Fibroblast of skin of left quadriceps (primary cell): Measurements from ENCODE around the gene GRAMD1B.

Source experiments
- DNase-seq, 2 experiments: peaks; one replicate each; pipeline ENCODE4 v3.0.0-alpha.2; 2013; ENCODE audit warnings: low read depth in 2 of 2

GRAMD1B gene

DNA sequence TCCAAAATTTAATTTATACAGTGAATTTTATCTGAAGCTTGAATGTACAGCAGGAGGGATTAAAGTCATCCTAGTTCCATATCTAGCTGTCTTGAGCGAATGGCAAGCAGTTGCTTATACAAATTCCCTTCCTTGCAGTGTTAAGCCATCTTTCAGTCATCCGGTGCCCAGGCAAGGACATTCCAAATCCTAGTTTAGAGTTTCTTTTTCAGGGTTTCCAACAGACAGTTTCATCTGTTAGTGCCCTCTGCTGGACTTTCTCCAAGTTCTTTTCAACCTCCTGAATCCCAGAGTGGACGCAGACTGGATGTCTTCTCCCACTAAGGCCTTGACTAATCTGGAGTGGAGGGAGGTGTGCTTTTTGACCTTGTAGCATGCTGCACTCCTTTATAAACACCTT, 45.4 kb downstream of the GRAMD1B start:
- DNase-seq = no peak

DNA sequence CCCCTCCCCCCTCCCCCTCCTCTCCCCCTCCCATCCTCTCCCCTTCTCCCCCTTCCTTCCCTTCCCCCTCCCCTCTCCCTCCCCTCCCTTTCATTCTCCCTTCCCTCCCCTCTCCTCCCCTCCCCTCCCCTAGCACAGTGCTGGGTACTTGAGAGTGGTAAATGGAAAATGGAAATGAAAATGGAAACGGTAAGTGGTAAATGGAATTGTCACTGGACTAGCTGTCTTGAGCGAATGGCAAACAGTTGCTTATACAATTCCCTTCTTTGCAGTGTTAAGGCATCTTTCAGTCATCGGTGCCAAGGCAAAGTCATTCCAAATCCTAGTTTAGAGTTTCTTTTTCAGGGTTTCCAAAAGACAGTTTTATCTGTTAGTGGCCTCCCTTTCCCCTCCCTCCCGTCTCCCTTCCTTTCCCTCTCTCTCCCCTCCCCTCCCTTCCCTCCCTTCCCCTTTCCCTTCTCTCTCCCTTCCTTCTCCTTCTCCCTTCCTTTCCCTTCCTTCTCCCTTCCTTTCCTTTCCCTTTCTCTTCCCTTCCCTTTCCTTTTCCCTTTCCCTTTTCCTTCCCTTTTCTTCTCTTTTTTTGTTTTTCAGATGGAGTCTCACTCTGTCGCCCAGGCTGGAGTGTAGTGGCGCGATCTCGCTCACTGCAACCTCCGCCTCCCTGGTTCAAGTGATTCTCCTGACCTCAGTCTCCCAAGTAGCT, 47.3 kb downstream of the GRAMD1B start:
- no peak for DNase-seq

DNA sequence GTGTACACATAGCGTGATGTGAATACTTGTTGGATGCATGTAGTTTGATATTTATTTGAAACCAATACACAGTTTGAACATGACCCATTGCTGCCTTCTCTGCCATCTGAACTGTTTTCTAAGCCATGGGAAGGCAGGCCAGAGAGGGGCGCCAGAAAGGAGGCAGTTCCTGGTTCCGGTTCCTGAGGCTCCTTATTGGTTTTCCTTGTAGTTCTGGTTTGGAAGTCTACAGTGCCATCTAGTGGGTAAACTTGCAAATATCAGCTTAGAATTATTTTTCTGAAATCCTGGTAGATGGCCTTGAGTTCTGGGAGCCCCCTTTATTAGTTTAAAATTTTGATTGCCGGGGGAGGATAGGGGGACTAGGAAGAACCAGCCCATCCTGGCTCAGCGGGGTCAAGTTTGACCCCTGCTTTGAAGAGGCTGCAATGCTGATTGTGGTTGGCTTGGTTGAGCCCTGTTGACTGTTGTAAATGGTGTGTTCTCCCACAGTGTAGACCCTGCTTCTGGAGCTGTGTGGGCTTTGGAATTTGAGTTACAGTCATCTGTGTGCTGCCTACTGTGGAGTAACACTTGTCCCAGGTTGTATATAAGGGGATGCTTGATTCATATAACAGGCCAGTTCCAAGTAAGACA, 48.4 kb downstream of the GRAMD1B start:
- peak; percentile 67 to 68 for DNase-seq

DNA sequence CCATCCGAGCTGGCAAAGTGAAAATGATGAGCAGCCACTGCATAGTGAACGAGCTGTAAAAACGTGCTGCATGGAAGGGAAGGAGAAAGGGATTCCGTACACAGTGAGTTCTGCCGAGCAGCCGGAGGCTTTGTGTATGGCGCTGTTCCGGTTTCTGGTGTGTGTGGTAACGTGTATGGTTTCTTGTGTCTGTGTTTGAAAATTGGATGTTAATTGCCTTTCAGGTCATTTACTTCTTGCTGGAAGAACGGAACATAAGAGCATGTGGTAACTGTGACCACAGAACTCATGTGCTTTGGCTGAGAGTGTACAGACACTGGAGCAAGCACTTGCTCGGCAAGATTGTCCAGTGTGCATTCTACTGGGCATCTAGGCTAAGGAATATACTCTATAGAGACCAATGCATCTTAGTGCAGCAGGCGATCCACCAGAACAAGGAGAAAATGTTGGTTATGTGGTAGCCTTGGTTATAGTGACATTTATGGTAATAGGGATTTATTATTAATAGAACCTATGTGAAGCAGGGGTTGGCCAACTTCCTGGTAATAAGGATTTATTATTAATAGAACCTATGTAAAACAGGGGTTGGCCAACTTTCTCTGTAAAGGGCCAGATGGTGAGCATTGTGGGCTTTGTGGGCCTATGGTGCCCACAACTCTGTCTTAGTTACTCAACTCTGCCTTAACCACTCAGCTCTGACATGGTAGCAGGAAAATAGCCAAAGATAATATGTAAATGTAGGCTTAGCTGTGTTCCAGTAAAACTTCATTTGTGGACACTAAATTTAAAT, 49.2 kb downstream of the GRAMD1B start:
- DNase-seq = no peak

DNA sequence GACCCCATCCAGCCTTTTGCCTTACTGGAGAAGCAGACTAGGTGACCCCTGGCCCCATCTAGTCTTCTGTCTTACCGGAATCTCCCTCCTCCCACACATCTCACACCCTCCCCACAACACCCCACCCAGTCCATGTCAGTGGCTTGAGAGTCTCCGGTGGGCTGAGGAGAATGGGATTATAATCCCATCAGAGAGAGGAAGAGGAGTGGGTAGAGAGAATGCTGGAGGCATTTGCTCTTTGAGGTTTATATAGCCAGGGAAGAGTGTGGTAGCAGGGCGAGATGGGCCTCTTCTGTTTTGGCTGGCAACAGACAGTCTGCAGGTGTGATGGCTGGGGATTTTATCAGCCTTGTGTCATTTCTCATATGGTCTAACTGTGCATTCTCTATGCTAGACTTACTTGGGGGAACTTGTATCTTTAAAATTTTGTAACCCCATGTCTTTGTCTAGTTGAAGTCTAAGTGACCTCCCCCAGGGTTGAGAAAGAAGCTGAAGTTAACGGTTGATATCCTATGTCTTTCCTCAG, 50.3 kb downstream of the GRAMD1B start:
- DNase-seq = no peak

DNA sequence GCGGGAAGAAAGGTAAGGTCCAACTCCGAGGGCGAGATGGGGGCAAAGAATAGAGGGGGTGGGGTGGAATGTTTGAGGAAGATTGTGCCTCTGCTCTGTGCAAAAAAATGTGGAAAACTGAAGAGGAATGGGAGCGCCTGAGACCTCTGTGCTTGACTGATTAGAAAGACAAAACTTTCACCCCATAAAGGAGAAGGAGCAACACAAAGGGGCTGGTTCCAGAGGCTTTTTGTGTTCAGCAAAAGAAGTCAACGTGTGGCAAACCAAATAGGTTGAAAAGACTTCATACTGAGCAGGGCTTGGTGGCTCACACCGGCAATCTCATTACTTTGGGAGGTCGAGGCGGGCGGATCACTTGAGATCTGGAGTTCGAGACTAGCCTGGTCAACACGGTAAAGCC, 50.8 kb downstream of the GRAMD1B start:
- no peak for DNase-seq

DNA sequence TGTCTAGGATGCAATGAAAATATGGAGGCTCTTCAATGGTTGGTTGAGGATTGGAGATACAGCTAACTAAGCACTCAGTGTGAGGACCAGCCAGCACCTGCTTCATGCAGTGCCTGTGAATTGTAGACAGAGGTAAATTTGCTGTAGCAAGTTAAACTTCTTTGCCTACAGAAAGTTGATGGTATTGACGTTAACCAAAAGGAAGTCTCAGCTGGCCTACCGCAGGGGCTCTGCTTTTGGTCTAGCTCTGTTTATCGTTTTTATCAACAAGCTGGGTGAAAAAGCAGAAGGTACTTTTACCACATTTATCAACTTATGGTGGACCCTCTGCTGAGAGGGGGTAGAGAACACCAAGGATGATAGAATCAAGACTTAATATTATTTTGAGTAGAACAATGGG, 51.6 kb downstream of the GRAMD1B start:
- no peak for DNase-seq

DNA sequence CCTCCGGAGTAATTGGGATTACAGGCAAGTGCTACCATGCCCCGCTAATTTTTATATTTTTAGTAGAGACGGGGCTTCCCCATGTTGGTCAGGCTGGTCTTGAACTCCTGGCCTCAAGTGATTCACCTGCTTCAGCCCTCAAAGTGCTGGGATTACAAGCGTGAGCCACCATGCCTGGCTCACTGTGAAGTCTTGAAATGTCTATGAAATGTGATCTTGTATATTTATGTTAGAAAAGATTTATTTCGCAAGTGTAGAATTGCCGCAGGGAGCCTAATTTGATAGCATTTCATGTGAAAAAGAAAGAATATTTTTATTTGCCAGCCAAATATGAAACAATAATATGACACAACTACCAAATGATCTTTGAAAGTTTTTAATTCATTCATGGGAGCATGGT, 52.1 kb downstream of the GRAMD1B start:
- DNase-seq = no peak

DNA sequence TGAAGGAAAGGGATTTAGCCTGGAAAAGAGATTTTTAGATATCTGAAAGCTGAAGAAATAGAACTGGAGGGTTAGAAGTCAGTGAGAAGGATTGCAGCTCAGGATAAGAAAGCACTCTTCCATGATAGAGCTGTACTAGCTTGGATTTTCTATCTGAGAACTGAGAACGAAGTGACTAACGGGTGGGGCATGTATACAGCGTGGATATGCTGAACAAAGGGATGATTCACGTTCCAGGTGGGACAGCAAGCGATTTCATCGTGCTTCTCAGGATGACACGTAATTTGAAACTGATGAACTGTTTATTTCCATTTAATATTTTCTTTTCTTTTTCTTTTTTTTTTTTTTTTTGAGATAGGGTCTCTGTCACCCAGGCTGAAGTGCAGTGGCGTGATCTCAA, 53.0 kb downstream of the GRAMD1B start:
- no peak for DNase-seq

DNA sequence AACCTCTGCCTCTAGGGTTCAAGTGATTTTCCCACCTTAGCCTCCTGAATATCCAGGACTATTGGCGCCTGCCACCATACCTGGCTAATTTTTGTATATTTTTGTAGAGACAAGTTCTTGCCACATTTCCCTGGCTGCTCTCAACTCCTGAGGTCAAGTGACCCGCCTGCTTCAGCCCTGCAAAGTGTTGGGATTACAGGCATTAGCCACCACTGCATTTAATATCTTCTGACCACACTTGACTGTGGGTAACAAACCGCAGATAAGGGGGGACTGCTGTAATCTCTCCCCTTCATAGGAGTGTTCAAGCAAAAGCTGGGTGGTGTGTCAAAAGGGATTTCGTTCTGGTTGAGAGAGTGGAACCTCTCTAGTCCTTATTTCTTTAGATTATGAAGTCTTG, 53.4 kb downstream of the GRAMD1B start:
- no peak for DNase-seq

DNA sequence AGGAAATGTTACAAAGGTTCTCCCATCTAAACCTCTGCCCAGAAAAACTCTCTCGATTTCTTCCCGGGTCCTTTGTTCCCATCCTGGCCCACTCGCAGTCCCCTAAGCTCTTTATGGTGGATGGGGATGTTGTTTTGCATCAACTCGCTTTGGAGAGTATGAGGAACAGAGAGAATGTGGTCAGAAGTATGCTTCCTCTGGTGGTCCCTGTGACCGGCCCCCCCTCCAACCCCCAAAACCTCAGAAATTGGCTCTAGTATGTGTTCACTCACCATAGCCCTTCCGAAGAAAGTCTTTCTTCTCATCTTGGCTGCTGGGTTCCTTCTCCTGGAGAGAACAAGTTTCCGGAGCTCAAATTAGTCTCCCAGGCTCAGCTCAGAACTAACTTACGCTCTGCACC, 54.4 kb downstream of the GRAMD1B start:
- DNase-seq = no peak

DNA sequence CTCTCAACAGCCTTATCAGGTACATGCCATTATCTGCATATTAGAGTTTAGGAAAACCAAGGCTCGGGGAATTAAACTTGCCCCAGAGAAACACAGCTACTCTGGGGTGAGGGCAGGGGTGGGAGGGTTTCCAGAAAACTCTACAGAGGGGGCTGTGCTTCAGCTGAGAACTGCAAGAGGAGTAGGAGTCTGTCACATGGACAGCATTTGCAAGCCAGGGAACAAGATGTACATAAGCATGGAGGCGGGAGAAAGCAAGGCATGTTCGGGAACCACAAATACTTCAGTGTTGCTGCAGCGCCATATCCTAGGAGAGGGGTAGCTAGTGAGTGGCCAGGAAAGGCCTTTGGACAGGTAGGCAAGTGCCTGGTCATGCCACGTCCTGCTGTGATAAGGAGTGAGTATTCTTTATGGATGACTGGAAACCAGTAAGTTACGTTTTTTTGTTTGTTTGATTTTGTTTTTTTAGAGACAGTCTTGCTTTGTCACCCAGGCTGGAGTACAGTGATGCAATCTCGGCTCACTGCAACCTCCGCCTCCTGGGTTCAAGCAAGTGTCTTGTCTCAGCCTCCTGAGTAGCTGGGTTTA, 57.2 kb downstream of the GRAMD1B start:
- DNase-seq = no peak

DNA sequence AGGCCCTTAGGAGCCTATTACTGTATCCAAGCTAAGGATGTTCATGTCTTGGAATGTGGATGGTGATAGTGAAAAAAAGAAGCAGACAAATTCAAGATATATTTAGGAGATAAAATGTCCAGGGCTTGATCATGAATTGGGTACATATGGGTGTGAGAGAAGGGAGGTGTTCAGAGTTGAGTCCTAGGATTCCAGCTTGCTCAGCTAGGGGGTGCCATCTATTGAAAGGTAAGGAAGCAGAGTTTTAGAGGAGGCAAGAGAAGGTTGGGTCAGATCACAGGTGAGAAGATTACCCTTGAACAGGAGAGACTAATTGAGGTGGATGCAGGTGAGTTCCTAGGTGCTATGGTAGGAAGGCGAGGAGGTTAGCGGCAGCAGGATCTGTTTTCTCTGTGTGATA, 60.5 kb downstream of the GRAMD1B start:
- DNase-seq = no peak

DNA sequence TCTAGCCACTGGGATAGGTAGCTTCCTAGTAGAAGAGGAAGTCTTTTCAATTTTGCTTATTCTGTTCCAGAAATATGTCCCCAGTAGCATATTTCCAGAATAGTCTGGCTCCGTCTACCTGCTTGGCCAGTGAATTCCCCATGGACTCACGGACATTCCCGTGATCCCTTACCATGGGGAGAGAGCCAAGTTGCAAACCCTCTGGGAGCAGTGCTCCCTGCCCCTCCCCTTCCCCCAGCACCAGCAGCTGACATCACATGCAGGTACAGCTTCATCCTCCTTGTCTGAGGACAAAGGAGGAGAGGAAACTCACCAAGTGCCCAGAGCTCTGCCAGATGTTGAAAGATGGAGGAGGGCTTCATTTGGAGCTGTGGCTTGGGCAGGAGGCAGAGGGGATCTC, 61.2 kb downstream of the GRAMD1B start:
- no peak for DNase-seq

DNA sequence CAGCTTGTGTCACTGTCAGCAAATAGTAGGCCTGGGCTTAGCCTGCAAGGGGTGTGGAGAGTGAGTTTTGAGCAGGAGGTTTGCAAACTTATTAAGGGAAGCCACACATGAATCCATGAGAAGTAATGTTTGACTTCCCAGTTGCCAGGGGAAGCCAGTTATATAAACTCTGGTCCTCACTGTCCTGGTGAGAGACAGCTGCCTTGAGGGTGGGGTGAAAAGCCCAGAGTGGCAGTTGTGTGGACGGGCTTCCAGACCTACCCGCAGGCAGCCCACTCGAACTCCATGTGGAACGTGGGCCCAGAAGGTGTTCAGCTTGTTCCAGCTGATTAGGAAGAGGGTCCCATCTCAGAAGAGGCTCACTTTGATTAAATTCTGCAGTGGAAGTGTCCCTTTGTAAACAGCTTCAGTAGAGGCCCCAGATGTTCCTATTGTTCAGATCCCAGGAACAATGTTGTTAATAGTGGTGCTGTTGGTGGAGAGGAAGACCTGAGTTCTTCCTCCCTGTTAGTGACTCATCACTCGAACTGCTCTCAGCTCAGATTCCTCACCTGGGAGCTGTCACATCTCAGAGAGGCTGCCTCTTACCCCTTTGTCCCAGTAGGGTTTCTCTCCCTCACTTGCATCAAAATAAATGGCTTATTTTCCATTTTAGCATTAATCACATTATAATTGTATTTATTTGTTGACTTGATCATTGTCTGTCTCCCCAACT, 63.4 kb downstream of the GRAMD1B start:
- DNase-seq = no peak

DNA sequence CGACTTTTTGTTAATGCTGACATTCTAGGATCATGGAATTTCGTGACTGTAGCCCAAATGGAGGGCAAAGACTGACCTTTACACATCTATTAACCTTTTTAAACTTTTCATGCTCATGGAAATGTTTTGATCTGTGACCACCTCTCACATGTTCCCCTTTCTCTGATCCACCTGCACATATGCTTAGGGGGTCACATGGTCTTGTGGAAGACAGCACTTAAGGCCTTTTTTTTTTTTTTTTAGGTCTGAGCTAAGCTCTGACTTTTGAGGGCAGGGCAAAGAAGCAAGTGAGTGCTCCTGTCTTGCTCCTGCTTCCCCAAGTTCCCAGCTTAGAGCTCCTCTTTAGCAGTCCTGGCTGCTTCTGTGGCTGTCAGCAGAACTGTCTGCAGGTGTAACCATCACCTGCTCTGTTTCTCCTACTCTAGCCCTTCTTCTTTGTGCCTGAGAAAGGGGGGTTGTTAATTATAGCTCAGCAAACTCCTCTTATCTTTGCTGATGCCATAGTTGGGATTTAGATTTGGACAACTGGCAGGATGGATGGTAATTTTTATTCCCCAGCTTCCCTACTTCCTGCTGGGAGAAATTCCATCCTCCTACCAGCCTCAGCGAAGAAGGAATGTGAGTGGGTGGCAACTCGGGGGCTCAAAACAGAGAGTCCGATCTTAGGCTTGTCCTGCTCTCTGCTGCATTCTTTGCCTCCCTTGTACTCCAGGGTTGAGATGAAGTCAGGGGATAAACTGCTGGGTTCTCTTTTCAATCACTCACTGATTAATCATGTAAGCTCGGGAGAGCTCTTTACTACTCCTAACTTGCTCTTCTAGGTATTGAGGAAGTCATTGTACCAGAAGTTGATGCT, 64.4 kb downstream of the GRAMD1B start:
- no peak for DNase-seq

DNA sequence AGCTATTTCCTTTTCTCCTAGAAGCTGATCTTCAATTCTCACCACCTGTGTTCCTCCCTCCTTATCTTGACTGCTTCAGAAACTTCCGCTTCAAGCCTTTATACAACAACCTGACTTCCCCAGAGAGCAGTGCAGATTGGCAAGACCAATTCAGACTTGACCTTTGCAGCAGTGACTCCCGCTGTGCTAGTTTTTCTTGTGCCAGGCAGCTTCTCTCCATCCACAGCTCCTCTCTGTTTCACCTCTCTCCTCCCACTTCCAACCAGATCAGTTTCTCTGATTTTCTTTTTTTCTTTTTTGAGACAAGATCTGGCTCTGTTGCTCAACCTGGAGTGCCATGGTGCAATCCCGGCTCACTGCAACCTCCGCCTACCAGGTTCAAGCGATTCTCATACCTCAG, 74.3 kb downstream of the GRAMD1B start:
- no peak for DNase-seq

DNA sequence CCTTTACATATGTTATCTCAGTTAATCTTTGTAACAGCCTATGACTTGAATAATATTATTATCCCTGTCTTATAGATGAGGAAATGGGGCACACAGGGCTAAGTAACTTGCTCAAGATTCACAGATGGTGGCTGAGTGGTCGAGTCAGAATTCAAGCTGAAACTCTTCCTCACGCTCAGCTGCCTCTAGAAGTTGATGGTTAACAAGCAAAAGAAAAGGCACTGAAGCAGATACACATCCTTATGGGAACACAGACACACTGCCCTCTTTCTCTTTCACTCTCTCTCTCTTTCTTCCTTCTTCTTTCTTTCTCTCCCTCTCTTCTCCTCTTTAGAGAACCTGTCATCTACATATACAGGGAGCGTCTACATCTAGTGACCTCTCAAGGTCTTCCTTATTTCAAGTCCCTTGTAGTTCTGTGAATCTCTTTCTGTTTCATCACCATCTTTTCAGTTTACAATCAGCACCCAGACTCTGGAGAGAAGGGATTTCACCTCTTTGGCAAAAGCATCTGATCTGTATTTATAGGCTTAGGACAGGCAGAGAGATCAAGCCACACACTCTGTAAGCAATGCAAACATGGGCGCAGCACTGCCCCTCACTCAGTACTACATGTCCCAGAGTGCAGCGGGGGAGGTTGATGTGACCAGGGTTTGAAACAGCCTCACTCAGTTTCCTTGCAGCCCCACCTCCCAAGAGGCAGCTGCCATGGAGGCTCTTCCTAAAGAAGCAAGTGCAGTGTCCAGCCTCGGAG, 75.7 kb downstream of the GRAMD1B start:
- DNase-seq = no peak

DNA sequence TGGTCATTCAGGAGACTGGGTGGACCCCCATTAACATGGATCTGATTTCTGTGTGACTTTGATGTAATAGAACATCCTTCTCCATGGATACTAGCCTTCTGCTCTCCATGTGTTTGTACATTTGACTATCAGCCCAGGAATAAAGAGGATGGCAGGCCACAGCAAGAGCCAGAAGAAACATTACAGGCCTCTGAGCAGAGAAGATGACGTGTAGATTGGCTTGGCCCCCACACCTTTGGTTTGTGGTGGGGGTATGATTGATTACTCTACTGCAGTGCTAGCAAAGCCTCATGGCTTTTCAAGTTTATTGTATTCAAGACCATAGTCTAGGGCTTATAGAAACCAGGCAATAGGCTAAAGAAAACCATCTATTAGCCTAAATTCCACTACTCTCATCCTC, 77.0 kb downstream of the GRAMD1B start:
- peak in 1 of 2 experiments; percentile 14 for DNase-seq
